Left renal pelvis (tissue), 4 donors: ENCODE data around the gene PRM3. TPM values are rescaled to one million over a fixed set of nuclear protein-coding genes. Genes with fewer than 3 reads are reported as not detected.

Experiments used
- DNase-seq, 4 donors: peaks; one replicate each; pipeline ENCODE4 v3.0.0-alpha.2; 2013; ENCODE audit warnings: low read depth in 4 of 4, low spot score in 3 of 4
- polyA plus RNA-seq, 4 donors: library from polyadenylated mRNA; unstranded; fragments of 120-200 nt; gene quantifications; one replicate each; pipeline ENCODE4 v1.2.1, GENCODE V29; 2013; ENCODE audit not compliant: insufficient read length in 4 of 4

Gene PRM3
- polyA plus RNA-seq, 4 donors = not detected

DNA sequence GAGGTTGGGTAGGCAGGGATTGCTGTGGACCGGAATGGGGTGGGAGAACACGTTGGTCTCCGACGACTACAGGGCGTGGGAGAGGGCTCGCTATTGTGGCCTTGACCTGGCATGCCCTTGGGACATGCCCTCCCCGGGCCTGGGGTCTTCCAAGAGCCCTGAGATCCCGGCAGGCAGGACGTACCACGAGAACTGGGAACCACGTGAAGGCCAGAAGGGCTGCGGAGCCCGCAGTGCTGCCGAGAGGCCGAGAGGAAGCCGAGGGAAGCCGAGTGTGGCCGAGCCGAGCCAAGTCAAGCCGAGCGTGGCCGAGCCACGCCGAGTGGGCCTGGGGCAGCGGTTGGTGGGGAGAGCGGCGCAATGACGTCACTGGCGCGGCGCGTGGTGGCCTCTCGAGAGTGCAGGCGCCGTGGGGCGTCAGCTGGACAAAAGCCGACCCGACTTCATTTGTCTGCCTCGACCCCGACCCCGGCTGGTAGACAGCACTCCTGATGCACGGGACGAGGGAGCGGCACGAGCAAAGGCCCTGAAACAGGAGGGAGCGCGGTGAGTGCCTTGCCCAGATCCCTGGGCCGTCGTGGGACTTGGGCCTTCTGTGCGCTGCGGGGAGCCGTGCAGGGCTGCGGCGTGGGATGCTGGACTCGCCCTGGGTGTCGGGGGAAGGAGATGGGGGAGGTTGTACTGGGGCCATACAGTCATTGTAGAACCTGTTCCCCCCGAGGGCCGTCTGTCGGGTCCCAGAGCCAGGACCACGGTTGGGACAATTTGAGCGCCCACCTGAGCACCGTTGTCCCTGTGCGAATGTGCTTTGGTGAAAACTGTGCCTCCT lies 24.0 kb downstream of the PRM3 start:
- no peak for DNase-seq

DNA sequence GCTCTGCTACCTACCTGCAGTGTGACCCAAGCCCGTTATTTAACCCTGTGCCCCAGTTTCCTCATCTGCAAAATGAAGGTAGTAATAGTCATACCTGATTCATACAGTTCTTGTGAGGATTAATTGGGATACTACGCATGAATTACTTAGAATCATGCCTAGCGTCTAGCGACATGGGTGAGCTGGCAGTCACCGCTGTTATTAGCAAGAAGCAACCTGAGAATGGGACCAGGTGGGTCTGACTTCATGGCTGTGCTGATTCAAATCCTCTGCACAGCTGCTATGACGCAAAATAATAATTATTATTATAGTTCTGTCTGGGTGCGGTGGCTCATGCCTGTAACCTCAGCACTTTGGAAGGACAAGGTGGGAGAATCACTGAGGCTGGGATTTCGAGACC lies 25.3 kb downstream of the PRM3 start:
- DNase-seq = no peak

DNA sequence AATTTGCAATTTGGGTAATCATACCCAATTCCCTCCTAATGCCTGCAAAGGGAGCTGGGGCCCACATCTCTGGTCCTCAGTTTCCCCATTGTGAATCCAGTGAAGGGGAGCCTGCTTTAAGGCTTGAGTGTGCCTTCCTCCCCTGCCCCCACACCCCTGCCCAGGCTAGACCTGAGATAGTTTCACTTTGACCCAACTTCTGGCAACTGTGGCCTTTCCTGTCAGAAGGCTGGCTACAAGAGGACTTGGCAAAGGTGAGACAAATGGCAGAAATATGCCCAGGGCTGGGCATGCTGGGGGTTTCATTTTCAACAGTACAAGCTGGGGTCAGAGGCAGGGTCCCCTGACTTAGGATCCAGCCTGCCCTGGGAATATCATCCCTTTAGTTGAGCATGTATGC lies 27.4 kb downstream of the PRM3 start:
- no peak for DNase-seq

DNA sequence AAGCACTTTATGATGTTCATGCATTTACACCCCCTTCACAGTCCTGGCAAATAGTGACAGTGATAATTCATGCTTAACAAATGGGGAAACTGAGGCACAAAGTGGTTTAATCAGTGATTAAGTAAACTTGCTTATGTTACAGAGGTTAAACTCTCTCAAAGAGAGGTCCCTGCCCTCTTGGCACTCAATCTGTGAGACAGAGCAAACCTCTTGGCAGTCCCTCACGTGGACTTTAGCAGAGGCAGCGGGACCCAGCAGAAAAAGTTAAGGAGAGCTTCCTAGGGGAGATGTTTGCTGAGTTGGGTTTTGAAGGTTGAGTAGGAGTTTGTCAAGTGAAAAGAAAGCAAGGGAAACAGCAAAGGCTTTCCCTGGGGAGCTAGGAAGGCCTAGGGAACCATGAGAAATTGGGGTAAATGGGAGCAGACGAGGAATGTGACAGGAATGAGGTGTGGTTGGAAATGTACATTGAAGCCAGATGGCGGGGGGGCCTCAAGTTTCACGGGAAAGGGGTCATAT lies 28.1 kb downstream of the PRM3 start:
- no peak for DNase-seq

DNA sequence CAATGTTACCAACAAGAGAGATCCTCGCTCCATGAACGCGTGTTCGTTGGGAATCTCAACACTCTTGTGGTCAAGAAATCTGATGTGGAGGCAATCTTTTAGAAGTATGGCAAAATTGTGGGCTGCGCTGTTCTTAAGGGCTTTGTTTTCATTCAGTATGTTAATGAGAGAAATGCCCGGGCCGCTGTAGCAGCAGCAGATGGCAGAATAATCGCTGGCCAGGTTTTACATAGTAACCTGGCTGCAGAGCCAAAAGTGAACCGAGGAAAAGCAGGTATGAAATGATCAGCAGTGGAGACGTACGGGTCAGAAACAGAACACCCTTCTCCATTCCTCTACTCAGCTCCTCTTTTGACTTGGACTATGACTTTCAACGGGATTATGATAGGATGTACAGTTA lies 30.8 kb downstream of the PRM3 start:
- no peak for DNase-seq

DNA sequence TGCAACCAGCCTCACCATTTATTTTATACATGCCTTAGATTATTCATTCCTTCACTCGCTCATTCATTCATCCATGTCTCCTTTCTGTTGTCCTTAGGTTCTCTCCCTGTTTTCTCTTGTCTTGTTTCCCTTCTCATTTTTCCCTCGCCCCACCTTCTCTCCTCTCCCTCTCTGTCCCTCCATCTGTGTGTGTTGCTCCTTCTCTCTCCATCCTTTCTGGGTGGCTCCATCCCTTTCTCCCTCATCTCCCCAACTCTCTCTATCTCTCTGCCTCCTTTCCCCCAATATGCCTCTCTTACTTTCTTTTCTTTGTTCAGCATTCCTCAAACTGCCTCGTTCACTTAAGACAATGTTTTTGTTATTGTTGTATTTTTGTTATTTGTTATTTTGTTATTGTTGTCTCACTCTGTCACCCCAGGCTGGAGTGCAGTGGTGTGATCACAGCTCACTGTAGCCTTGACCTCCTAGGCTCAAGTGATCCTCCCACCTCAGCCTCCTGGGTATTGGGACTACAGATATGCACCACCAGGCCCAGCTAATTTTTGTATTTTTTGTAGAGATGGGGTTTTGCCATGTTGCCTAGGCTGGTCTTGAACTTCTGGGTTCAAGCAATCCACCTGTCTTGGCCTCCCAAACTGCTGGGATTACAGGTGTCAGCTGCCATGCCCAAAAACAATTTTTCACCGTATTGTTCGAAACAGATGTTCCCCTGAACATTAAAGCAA lies 31.8 kb downstream of the PRM3 start:
- DNase-seq = no peak

DNA sequence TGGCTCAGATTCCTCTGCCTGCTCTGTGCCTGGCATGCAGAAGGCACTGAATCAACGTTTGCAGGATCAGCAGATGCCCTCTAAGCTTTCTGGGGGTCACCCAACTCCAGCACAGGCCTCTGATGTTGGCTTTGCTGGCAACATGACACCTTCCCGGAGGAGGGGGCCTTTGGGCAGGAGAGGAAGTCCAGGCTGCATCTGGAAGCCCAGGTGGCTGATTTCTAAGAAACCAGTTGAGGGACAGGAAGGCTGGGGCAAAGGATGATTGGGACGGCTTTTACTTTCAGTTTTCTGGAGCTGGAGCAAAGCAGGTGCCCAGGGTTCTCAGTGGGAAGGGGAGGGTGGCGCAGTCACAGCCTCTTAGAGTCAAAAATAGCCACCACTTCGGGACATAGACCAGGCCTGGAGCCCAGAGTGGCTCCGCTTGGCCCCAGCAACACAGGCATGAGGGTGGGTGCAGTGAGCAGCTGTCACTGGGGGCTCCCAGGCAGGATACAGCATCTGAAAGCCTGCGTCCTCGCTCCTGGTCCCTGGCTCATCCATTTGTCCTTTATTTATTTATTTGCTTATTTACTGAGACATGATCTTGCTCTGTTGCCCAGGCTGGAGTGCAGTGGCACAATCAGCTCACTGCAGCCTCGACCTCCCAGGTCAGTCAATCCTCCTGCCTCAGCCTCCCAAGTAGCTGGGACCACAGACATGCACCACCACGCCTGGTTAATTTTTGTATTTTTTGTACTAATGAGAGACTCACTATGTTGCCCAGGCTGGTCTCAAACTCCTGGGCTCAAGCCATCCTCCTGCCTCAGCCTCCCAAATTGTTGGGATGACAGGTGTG lies 32.6 kb downstream of the PRM3 start:
- DNase-seq = no peak

DNA sequence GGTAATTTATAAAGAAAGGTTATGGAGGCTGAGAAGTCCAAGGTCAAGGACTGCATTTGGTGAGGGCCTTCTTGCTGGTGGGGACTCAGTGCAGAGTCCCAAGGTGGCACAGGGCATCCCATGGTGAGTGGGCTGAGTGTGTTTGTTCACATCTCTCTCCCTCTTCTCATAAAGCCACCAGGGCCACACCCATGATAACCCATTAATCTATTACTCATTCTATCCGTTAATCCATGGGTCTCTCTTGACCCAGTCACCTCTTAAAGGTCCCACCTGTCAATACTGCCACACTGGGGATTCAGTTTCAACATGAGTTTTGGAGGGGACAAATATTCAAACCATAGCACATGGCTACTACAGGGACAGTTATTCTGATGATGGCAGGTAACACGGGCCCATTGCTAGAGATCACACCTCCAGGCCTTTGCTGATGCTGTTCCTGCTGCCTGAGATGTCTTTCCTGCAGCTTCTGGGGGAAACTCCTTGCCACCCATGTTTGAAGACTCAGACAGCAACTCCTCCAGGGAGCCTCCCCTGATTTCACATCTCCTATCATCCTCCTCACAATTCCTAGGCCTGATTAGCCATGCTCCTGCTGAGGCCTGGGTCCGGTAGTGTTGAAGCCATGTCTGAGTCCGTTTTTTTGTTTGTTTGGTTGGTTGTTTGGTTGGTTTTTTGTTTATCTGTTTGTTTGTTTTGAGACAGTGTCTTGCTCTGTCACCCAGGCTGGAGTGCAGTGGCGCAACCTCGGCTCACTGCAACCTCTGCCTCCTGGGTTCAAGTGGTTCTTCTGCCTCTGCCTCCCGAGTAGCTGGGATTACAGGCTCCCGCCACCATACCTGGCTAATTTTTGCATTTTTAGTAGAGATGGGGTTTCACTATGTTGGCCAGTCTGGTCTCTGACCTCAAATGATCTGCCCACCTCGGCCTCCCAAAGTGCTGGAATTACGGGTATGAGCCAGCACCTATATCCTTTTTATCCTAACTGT lies 33.5 kb downstream of the PRM3 start:
- no peak for DNase-seq

DNA sequence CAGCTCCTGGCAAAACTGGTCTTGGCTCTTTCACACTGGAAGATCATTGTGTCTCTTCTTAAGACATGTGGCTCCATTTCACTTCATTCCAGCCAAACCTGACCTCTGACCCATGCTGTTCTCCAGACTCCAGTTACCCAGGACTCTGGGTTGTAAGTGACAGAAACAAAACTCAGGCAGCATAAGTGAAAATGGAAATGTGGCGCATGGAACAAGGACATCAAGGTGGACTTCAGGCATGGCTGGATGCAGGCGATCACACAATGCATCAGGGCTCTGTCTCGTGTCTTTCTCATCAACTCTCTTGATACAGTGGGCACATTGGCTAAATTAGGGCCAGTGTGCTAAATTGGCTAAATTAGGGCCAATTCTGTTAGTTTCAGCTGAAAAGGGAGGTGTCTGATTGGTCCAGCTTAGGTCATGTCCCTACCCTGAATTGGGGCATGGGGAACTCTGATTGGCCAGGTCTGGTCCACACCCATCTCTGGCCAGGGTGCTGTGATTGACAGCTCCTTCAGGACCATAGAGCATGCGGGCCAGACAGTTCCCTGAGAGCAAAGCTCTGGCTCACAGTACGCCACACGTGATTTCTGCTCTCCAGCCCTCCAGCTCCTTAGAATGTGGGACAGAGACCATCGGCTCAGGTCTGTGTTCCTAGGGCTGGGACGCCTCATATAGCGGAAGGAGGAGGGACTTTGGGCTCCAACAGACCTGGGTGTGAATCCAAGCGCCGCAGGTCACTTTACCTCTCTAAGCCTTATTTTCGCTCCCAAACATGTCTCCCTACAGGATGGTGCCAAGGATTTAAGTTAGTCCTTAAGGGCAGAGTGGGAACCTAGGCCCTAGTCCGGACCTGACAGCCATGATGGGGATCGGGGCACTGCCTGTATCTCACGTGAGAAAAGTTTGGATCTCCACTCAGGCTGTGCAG lies 34.9 kb downstream of the PRM3 start:
- DNase-seq = no peak

DNA sequence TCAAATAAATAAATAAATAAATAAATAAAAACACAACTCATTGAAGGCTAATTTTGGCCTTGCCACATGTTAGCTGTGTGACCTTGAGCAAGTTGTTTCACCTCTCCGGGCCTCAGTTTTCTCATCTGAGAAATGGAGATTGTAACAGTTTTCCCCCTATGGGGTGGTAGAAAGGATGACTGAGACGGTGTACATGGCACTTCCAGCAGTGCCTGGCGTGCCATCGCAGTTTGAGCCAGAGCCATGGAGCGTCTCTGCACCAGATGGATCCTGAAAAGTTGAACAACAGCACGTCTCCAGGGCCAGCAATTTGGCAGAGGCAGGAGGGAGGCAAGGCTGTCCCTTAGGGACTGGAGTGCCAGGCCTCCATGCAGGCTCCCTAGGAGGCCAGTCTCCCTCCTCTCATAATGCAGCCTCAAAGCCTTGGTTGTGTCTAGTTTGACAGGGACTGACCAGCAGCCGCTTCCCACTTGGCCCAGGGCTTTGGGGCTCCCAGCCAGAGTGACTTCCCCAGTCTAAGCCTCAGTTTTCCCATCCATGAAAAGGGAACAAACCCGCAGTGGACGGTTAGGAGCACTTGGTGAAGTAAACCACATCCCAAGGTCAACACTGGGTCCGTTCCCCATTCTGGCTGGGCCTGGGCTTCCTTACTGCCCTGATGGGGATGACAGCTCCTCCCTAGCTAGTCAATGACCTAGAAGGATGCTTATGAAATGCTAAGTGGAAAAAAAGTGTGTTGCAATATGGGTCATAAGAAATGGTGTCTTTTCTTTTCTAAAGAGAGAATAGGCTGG lies 36.8 kb downstream of the PRM3 start:
- DNase-seq = no peak

DNA sequence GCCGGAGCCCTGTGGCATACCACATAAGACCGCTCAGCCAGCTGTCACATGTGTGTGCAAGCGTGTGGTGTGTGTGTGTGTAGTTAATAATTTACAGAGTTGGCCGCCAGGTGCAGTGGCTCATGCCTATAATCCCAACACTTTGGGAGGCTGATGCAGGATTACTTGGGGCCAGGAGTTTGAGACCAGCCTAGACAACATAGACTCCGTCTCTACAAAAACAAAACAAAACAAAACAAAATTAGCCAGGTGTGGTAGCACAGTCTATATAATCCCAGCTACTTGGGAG lies 37.8 kb downstream of the PRM3 start:
- no peak for DNase-seq

DNA sequence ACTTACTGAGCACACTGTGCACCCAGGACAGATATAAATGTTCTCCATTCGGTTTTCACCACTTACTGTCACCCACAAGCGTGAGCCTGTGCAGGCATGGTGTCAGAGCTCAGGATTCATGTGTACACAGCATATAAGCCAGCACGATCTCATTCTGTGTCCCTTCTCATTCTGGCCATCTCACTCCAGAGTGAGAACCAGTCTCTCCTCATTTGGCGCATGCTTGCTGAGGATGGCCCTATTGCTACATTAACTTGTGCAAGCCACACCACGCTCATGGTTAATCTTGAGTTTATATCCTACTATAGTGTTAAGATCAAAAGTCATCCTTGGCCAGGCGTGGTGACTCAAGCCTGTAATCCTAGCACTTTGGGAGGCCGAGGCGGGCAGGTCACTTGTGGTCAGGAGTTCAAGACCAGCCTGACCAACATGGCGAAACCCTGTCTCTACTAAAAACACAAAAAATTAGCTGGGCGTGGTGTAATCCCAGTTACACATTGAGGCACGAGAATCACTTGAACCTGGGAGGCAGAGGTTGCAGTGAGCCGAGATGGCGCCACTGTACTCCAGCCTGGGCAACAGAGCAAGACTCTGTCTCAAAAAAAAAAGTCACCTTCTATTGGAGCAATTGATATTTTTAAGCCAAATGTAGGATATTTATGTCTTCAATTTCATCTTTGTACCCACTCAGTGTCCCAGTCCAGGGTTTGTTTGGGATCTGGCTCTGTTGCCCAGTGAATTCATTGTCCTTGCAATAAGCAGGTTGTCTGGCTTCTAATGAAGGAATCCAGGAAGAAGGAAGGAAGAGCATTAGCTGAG lies 38.3 kb downstream of the PRM3 start:
- no peak for DNase-seq

DNA sequence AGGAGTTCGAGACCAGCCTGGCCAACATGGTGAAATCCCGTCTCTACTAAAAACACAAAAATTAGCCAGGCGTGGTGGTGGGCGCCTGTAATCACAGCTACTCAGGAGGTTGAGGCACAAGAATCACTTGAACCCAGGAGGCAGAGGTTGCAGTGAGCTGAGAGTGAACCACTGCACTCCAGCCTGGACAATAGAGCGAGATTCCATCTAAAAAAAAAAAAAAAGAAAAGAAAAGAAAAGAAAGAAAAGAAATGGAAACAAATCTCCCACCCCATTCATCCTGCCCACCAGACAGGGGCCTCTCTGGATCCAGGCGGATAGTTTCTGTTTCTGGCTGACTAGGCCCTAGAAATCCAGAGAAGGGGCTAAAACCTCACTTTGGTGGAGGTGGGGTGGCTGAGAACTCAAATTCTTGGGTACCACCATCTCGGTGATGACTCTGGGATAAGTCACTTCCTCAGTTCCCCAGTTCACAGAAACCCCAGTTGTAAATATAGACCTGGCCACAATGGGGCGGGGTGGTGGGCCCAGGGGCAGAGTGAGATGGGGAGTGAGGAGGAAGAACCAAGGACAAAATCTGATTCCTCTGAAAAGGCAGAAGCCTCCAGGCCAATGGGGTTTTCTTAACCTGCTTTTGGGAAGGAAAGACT lies 39.6 kb downstream of the PRM3 start:
- DNase-seq = no peak

DNA sequence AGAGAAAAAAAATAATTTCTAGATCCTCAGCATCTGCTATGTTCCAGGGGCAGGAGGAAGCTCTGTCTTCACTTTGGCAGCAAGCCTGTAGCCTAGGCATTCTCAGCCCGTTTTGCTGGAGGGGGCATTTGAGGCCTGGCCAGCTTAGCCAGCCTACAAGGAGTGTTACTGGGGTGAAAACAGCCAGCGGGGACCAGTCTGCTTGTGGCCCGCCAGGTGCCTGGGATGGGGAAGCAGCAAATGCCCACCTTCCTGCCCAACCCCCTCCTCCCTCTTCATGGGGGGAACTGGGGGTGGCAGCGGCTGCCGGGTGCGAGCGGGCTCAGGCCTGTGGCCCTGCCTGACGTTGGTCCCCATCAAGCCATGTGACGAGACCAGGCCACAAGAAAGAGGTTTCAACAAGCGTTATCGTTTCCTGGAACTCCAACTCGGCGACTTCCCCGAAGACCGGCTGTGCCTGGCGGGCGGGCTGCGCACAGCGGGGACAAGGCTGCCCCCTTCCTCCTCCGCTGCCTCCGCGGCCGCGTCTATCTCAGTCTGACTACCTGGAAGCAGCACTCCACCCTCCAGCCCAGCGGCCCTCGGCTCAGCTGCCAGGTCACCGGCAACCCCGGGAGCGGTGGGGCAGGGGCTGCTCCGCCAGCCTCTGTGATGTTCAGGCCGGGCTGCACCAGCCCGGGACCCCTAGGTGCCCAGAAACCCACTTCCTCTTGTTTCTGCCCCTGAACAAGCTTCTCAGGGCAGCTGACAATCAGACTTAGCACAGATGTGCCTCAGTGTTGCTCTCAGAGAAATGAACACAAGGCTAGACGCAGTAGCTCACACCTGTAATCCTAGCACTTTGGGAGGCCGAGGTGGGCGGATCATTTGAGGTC lies 40.3 kb downstream of the PRM3 start:
- peak in 1 of 4 donors; percentile 26 for DNase-seq

DNA sequence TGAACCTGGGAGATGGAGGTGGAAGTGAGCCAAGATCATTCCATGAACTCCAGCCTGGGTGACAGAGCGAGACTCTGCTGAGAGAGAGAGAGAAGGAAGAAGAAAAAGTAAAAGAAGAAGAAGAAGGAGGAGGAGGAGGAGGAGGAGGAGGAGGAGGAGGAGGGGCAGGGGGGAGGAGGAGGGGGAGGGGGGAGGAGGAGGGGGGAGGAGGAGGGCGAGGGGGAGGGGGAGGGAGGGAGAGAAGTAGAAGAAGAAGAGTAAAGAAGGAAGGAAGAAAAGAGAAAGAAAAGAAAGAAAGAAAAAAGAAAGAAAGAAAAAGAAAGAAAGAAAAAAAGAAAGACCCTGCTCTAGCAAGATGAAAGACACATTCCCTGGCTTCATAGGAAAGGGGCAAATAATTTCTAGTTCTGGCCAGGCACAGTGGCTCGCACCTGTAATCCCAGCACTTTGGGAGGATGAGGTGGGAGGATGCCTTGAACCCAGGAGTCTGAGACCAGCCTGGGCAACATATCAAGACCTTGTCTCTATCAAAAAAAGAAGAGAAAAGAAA lies 41.1 kb downstream of the PRM3 start:
- no peak for DNase-seq
